GM21526 (cell line): ENCODE data around the gene SMARCC1.
"Not testable (repeated sequence)": the region's sequence is repeated elsewhere in the genome, so short reads cannot be mapped to it uniquely, and the experiment has no call there.

Experiments used
- ATAC-seq: cut with Tn5 transposase; IDR thresholded peaks from one replicate; pipeline ENCODE4 v1.9.1; 2021; ENCODE audit warnings: moderate library complexity; ENCODE audit not compliant: unreplicated experiment, low FRiP score

The SMARCC1 gene

DNA sequence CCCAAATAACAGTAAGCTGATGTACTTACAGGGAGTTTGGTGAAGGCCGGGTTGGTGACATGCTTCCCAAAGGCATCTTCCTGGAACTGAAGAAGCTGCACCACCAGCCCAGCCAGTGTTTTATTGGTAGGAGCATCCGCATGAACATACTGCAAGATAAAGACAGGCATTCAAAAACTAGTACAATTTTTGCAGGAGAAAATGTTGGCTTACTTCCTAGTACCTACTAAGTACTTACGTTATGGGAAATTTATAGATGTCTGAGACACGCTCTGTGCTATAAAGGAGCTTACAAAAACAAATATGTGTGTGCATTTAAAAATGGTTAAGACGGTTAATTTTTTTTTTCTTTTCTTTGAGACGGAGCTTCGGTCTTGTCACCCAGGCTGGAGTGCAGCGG, 8.9 kb downstream of the SMARCC1 start:
- no peak for ATAC-seq

DNA sequence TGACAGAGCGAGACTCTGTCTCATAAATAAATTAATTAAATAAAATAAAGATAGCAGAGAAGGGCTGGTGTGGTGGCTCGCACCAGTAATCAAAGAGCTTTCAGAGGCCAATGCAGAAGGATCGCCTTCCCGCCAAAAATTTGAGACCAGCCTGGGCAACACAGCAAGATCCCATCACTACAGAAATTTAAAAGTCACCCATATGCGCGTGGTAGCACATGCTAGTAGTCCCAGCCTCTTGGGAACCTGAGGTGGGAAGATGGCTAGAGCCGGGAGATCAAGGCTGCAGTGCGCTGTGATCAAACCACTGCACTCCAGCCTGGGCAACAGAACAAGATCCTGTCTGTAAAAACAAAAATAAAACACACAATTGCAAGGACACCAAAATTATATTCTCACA, 9.6 kb downstream of the SMARCC1 start:
- no peak for ATAC-seq

DNA sequence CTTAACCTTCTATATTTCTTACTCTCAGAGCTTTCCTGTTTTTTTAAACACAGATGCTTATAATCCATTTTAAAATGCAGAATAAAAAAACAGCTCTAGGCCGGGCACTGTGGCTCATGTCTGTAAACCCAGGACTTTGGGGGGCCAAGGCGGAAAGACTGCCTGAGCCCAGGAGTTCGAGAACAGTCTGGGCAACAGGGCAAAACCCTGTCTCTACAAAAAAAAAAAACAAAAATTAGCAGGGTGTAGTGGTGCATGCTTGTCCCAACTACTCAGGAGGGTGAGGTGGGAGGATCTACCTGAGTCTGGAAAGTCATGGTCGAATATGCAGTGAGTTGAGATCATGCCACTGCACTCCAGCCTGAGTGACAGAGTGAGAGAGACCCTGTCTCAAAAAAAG, 15.5 kb downstream of the SMARCC1 start:
- no peak for ATAC-seq

- ATAC-seq: no peak
Observed at GRCh38 chr3:47762233-47762632, 19.5 kb downstream of the SMARCC1 start.

GRCh38 chr3:47761046-47761445, 20.6 kb downstream of the SMARCC1 start:
- no peak for ATAC-seq

DNA sequence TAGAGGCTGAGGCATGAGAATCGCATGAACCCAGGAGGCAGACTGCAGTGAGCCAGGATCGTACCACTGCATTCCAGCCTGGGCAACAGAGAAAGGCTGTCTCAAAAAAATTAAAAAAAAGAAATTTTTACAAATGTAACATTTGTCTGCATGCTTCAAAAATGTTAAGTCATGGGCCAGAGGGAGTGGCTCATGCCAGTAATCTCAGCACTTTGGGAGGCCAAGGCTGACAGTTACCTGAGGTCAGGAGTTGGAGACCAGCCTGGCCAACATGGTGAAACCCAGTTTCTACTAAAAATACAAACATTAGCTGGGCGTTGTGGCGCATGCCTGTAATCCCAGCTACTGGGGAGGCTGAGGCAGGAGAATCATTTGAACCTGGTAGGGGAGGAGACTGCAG, 21.5 kb downstream of the SMARCC1 start:
- not testable (repeated sequence) for ATAC-seq

GRCh38 chr3:47758261-47759025, 23.2 kb downstream of the SMARCC1 start:
- ATAC-seq: no peak

- no peak for ATAC-seq
Observed at GRCh38 chr3:47752716-47753115, 29.0 kb downstream of the SMARCC1 start.

- not testable (repeated sequence) for ATAC-seq
Observed at GRCh38 chr3:47750811-47751354, 30.8 kb downstream of the SMARCC1 start.

DNA sequence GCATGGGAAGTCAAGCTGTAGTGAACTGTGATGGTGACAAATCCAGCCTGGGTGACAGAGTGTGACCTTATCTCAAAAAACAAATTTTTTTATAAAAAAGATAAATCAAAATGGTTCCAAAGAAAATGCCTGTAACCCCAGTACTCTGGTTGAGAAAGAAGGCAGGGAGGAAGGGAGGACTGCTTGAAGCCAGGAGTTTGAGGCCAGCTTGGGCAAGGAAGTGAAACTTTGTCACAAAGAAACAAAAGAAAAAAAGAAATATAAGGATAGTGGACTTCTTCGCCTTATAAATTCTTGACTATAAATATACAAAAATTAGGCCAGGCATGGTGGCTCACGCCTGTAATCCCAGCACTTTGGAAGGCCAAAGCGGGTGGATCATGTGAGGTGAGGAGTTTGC, 34.1 kb downstream of the SMARCC1 start:
- no peak for ATAC-seq

- ATAC-seq: no peak
Observed at GRCh38 chr3:47746264-47746663, 35.4 kb downstream of the SMARCC1 start.

DNA sequence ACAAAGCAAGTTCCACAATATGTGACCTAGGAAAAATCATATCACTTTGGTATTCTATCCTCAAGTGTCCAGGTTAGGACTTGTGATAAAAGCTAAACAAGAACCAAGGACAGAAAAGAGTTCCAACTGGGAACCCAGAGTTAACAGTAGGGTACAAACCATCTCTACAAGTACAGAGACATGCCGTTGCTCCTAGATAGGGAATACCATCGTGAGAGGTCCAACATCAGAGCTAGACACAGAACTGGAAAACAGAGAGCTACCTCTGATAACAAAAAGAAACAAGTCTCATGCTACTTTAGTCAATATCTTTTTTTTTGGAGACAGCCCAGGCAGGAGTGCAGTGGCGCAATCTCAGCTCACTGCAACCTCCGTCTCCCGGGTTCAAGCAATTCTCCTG, 37.8 kb downstream of the SMARCC1 start:
- ATAC-seq: no peak

- ATAC-seq: not testable (repeated sequence)
Observed at GRCh38 chr3:47743352-47743751, 38.3 kb downstream of the SMARCC1 start.

DNA sequence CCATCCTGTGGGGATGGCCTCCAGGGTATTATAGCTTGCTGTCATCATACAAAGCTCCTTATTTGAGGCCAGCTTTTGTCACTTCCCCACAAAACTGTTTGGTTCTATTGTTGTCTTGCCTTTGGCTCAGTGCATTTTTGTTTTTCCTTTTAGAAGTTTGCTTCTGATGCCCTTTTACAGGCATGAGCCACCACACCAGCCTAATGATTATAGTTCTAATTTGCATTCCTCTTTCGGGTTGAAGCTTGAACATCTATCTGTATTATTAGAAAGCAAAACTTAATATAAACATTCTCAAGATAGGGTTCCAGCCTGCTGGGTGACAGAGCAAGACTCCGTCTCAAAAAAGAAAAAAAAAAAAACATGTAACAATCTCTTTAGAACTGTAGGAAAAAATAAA, 39.8 kb downstream of the SMARCC1 start:
- no peak for ATAC-seq

DNA sequence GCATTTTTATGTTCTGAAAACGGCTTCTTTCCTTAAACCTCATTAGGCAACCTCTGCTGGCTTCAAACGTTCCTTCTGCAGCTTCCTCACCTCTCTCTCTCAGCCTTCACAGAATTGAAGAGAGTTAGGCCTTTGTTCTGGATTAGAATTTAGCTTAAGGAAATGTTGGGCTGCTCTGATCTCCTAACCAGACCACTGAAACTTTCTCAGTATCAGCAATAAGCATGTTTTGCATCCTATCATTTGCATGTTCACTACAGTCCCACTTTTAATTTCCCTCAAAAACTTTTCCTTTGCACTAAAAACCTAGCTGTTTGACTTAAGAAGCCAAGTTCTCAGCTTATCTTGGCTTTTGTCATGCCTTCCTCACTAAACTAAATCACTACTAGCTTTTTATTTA, 49.5 kb downstream of the SMARCC1 start:
- ATAC-seq: no peak

DNA sequence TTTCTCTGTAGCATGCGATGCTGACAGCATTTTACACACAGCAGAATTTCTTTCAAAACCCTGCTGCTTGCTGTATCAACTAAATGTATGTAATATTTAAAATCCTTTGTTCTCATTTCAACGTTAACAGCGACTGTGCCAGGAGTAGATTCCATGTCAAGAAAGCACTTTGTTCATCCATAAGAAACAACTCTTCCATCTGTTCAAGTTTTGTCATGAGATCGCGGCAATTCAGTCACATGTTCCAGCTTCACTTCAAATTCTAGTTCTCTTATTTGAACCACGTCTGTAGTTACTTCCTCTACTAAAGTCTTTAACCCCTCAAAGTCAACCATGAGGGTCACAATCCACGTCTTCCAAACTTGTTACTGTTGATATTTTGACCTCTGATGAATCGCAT, 50.6 kb downstream of the SMARCC1 start:
- ATAC-seq: no peak

- no peak for ATAC-seq
Observed at GRCh38 chr3:47722859-47723258, 58.8 kb downstream of the SMARCC1 start.

GRCh38 chr3:47717448-47717847, 64.2 kb downstream of the SMARCC1 start:
- ATAC-seq: not testable (repeated sequence)

- no peak for ATAC-seq
Observed at GRCh38 chr3:47716656-47717055, 65.0 kb downstream of the SMARCC1 start.

GRCh38 chr3:47715928-47716327, 65.8 kb downstream of the SMARCC1 start:
- no peak for ATAC-seq

DNA sequence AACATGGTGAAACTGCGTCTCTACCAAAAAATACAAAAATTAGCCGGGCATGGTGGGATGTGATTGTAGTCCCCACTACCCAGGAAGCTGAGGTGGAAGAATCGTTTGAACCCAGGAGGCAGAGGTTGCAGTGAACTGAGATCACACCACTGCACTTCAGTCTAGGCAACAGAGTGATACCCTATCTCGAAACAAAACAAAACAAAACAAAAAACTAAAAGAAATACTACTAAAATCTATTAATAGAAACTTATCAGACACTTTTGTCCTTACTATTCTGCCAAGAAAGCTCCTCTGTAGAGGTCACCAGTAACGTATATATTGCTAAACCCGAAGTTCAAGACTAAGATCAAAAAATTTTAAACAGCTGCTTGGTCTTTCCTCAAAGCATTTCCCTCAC, 67.1 kb downstream of the SMARCC1 start:
- ATAC-seq: no peak

DNA sequence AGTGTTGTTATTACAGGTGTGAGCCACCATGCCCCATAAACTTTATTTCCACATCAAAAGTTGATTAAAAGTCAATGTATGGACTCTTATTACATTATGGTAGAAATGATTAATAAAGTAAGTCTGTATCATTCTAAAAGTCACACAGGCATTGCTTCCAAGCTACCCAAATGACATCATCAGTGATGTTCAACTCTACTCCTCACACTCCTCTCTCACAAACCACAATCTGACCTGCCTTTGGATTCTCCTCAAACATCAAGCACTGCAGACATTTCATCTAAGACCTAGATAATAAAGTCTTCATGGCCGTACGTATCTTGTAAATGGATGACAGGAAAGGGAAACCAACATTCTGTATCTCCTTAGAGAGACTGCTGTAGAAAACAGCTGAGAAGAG, 68.0 kb downstream of the SMARCC1 start:
- no peak for ATAC-seq
